EL (cell line): ENCODE results near the gene CCDC152.
A peak's percentile ranks its signal among the peaks of the same experiment; 100 is the strongest.
"Not testable (repeated sequence)": the region's sequence is repeated elsewhere in the genome, so short reads cannot be mapped to it uniquely, and the experiment has no call there.

Experiments
- DNase-seq: peaks from one replicate; pipeline ENCODE4 v3.0.0-alpha.2; 2016

CCDC152 gene

DNA sequence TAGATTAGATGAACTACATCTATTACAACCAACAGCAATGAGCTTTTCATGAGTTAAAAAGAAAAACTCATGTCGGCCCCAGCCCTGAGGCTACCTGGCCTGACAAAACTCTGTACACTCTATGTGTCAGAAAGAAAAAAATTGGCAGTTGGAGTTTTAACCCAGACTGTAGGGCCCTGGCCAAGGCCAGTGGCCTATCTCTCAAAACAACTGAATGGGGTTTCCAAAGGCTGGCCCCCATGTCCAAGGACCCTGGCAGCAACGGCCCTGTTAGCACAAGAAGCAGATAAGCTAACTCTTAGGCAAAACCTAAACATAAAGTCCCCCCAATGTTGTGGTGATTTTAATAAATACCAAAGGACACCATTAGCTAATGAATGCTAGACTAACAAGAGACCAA, 59.9 kb downstream of the CCDC152 start:
- not testable (repeated sequence) for DNase-seq

DNA sequence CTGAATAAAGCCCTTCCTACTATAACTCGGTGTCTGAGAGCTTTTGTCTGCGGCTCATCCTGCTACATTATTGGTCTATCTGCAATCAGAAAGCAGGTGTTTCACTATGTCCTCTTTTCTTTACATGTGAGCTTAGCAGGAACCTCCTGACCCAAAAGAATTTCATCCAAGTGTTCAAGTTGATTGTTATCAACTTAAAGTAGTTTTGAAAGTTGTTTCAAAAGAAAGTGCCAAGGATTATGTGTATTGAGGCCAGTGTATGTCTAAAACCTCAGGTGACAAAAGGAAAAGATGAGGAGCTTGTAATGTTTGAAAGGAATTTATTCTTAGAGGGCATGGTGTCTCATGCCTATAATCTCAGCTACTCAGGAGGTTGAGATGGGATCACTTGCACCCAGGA, 63.1 kb downstream of the CCDC152 start:
- DNase-seq, result no peak

DNA sequence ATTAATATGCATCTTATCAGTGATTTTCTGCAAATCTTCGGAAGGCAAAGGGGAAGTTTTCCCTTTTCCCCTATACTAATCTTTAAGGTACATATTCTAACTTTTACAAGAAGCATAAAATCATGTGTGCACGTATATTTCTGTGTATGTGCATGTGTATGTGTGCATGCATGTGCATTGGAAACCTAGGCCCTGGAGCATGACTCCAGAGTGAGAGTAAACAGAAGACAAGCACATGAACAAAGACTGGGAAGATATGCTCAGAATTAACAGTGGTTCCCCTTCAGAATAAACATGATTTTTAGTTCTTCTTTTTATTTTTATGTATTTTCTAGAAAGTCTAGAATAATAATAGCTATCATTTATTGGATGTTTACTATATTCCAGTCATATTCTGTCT, 65.9 kb downstream of the CCDC152 start:
- DNase-seq, result no peak

DNA sequence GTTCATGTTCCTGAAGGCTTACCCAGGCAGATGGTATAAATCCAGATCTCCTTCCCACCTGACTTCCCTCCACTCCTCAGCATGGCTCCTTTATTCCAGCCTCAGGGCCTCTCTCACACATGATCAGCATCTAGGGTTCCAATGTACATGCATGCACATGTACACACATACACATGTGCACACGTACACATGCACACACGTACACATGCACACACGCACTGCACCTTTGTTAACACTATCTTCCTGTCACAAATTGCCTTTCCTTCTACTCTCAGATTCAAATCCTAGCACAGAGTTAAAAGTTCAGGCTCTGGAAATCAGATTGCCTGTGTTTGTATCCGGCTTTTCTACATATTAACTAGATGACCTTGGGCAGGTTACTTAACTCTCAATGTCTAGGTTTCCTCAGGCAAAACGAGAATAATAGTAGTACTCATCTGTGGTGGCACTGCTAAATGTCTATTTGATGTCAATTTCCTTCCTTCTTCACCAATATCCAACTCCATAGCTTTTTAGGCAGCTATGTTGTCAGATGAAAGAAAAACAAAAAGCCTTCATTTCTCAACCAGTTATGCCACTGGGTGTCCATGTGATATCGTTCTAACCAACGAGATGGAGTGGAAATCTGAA, 67.8 kb downstream of the CCDC152 start:
- no peak for DNase-seq

DNA sequence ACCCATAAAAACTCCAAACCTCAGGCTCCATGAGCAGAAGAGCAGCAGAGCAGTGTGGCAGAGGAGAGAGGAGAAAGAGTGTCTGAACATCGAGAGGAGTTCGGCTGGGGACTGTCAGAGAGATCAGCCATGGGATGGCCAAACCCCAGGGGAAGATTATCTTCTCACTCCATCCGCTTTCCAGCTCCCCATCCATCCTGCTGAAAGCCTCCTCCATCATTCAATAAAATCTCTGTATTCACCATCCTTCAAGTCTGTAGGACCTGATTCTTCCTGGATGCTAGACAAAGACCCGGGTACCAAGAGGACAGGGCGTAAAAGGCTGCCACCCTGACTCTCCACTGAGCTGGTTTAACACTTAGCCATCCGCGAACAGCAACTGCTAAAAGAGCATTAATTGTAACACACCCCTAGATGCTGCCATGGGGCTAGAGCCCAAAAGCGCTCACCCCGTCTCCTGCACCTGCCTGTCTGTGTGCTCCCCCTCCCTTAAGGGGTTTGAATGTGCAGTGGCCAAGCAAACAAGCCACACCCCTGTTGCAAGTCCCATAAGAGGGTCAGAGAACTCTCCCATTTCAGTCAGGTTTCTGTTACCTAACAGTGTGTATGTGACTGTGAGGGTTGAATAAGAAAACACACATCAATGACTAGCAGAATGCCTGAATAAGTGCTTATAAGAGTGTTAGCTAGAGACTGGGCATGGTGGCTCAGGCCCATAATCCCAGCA, 69.0 kb downstream of the CCDC152 start:
- DNase-seq, result no peak

DNA sequence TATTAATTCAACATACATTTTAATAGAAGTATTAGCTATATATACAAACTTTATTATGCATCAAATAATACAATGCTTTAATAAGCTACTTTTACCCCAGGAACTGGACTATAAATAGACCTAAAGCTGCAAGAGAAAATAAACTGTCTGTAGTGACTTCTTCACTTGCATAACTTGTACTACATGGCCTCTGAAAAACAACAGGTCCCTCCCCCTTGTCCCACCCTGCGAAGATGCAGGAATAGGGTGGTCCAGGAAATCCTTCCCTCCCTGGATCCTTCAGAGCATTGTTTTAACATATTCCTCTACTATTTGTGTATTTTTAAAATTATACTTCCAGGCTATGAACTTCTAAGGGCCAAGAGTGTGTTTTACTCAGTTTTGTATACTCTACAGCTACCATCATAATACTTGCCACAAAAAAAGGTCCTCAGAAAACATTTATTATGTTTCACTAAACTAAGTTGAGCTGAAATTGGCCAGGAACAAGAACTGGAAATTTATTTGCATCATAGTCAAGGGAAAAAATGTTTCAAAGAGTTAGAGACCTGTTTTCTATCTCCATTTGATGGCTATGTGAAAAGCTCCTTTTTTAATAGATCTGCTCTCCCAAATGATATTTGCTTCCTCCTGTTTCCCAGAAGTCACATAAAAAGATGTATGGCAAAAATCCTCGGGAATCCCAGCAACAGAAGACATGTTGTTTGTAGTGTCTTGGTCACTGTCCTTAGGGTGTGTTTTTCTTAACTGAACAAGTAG, 70.3 kb downstream of the CCDC152 start:
- no peak for DNase-seq

DNA sequence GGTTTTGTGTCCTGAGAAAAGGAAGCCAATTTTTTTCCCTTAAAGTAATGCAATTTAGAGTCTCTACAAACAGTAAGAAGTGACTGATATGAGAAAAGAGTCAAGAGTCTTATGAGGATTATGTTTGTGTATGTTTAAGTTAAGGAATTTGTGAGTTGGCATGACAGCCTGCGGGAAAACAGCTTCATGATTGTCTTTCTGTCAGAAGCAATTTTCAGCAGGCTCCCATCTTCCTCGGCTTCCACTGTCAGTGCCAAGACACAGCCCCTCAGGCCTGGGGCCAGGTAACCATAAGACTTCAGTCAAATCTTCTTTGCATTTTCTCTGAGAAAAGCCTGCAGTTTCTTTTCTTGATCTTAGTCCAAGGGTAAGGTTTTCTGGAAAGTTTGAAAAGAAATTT, 72.1 kb downstream of the CCDC152 start:
- DNase-seq, result no peak

DNA sequence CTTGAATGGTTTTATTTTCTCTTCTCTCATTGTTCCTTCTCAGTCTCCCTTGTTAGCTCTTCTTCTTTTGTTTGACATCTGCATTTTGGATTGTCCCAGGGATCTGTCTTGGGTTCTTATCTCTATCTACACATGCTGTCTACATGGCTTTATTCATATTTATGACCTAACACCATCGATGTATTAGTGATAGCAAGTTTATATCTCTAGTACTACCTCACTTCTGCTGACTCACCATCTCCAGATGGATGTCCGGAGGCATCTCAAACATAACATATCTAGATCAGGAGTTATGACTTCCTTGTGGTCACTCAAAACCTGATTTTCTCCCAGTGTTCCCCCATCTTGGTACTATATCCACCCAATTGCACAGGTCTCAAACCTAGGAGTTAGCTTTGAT, 74.3 kb downstream of the CCDC152 start:
- no peak for DNase-seq

DNA sequence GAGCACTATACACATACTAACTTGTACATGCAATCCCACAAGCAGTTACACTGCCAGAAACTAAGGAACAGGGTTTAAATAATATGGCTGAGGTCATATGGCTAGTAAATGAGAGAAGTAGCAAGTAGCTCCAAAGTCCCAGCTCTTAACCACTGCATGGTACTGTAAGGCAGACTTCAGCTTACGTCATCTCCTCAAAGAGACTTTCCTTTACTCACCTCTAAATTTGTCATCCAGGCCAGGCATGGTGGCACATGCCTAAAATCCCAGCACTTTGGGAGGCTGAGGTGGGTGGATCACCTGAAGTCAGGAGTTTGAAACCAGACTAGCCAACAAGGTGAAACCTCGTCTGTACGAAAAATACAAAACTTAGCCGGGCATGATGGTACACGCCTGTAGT, 75.4 kb downstream of the CCDC152 start:
- no peak for DNase-seq

DNA sequence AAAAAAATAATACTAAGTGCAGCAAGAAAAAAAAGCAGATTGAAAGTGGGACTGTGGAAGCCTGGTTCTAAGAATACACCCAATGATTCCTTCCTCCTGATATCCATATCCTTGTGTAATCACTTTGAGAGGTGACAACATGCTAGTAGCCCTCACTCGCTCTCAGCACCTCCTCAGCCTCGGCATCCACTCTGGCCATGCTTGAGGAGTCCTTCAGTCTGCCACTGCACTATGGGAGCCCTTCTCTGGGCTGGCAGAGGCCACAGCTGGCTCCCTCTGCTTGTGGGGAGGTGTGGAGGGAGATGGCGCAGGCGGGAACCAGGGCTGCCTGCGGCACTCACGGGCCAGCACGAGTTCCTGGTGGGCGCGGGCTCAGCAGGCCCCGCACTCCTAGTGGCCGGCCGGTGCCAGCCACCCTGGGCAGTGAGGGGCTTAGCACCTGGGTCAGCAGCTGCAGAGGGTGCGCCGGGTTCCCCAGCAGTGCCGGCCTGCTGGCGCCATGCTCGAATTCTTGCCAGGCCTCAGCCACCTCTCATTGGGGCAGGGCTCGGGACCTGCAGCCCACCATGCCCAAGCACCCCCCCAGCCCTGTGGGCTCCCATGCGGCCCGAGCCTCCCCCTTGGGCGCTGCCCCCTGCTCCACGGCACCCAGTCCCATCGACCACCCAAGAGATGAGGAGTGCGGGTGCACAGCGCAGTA, 79.6 kb downstream of the CCDC152 start:
- DNase-seq, result no peak

DNA sequence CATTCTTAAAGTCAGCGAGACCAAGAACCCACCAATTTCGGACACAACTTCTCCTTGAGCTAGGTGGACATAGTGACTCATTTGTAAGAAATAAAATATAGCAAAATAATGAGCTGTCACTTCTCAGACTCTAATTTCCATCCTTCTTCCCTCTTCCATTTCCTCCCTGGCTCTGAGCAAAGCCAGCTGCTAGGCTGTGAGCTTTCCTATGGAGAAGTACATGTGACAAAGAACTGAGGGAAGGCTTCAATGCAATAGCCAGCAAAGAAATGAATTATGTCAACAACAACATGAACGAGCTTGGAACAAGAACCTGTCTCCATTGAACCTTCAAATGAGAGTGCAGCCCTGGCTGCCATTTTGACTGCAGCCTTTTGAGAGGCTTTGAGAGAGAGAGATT, 81.0 kb downstream of the CCDC152 start:
- DNase-seq, result no peak

DNA sequence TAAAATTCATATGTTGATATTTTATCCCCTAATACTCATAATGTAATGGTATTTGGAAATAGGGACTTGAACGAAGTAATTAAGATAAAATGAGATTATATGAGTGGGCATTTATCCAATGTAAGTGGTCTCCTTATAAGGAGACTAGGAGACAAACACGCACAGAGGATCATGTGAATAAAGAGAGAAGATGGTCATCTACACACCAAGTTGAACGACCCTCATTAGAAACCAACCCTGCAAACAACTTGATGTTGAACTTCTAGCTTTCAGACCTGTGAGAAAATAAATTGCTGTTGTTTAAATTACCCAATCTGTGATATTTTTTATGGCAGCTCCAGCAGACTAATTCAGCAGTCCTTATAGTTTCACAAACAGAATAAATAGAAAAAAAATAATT, 82.6 kb downstream of the CCDC152 start:
- no peak for DNase-seq

DNA sequence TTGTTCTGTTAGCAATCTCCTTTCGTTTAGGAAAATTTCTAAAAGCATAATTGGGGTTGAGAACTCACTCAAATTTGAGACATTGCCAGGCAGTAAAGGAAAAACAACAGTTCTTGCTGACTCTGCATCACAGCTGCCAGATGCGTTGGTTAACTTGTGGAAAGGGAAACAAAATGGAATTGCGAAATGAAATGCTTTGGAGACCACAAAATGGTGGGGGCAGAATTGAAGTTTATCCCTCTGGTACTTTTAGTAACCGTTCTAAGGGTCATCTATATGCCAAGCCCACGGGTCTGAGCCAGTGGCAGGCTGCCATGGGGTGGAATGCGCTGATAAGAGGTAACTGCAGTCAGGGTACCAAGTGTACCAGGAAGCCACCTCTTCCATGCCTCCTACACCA, 83.7 kb downstream of the CCDC152 start:
- peak; percentile 22 for DNase-seq

DNA sequence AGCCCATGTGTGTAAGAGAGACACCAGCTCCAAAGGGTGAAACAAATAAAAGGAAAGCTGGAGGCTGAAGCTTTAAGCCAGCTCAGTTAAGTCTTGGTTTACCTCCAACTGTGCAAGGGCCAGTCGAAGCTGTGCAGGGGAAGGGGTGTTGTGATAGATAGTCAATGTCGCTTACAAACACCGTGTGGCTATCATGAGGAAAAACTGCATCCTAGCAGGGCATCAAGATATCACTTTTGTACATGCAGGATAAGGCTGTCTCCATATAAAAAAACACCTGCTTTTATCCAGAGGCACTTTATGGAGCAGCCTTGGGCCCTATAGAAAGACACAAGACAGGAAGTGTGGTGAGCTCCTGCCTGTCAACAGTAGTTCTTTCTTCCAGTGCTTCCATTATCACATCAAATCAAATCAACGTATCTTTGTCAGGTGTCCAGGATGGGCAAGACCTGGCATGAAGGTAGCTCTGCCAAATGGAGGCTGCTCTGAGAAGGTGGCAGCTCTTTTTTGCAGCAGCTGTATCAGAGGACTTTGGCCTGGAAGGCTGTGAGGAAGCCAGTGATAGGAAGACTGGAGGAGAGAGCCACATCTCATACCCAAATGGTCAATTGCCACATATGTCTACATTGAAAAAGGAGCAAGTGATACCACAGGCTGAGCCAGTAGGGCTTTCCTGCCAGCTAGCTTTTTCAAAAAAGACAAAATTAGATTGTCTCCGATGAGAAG, 84.4 kb downstream of the CCDC152 start:
- DNase-seq, result no peak

DNA sequence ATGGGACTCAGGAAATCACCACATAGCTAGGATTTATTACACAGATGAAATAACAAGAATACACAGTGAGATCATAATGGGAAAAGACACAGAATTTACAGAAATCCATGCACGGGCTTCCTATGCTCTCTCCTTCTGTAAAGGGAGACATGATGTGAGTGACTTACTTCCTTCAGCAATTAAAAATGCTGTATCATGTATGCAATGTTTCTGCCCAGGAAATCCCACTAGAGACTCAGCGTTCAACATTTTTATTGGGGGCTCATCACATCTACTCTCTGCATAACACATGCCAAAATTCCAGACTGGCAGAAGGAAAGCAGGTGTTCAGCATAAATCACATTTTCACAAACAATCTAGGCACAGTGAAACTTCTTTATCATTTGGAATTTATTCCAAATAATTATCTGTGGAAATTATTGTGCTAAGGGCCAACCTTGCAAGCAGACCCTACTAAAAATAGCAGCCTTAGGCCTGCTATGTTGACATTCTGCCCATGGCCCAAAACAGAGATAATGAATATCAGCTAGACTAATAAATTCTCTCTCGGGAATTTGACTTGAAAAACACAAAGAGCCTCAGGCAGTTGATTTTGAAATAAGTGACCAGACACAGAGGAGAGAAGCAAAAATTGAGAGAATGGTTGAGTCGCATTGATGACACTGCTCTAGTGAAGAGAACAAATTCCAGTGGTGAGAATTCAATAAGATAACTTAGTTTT, 86.5 kb downstream of the CCDC152 start:
- DNase-seq, result no peak

DNA sequence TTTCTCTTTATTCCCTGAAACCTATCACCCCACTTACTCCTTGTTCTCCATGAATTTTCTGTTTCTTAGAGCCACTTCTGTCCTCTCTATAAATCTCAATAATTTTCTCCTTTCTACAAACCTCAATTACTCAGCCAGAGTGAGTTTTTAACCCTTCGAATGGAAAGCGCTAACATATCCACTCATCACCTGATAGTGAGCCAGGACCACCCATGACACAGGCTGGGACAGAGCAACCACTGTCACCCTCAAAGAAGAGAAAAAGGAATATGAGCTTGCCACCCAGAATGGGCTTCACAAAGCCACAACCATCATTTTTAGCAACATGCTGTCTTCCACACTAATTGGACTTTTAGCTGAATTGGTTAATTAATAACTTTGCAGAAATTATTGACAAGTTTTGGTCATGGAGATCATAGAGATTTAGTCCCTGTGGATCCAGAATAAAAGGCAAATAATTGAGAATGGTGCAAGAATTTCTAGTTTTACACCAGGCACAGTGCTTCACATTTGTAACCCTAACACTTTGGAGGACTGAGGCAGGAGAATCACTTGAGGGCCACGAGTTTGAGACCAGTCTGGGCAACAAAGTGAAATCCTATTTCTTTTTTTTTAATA, 87.2 kb downstream of the CCDC152 start:
- DNase-seq, result no peak

DNA sequence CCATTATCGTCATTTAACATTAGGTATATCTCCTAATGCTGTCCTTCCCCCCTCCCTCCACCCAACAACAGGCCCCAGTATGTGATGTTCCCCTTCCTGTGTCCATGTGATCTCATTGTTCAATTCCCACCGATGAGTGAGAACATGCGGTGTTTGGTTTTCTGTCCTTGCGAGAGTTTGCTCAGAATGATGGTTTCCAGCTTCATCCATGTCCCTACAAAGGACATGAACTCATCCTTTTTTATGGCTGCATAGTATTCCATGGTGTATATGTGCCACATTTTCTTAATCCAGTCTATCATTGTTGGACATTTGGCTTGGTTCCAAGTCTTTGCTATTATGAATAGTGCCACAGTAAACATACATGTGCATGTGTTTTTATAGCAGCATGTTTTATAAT, 87.8 kb downstream of the CCDC152 start:
- DNase-seq, result not testable (repeated sequence)

DNA sequence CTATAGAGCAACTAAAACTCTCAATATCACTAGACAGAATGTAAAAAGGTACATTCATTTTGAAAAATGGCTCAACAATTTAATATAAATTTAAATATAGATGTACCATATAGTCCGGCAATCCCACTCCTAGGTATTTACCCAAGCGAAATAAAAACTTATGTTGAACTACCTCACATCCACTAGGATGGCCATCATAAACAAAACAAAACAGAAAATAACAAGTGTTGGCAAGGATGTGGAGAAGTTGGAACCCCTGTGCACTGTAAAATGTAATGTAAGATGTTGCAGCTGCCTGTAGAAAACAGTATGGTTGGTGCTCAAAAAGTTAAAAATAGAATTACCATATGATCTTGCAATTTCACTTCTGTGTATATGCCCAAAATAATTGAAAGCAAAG, 91.9 kb downstream of the CCDC152 start:
- no peak for DNase-seq

DNA sequence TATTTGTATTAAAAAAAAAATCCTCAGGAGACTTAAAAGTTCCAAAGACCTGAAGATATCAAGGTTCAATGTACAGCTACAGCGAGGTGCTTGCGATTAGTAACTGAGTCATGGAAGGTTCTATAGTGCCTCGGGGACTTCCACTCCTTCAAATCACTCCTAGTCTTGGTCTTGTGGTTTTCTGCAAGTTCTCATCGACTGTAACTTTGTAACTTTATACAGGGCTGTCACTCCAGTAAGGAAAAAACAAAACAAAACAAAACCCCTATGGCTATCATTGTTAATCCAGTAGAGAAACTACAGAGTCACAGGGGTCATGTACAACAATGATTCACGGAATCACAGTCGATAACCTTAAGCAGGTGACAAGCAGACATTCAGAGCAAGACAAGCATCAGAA, 94.9 kb downstream of the CCDC152 start:
- no peak for DNase-seq
